H9 (cell line): ENCODE results near the gene MFSD12. TPM values are rescaled to one million over a fixed set of nuclear protein-coding genes. Genes with fewer than 3 reads are reported as not detected.

Source experiments
- DNase-seq: peaks from one replicate; pipeline ENCODE4 v3.0.0-alpha.2; 2017
- H2AFZ ChIP-seq: one replicate; pipeline ENCODE4 v1.6.1; 2013; ENCODE audit warnings: mild to moderate bottlenecking, low read length, control low read depth, moderate library complexity
- H2AK5ac ChIP-seq: 2 replicates; pipeline ENCODE4 v1.6.1; 2013; ENCODE audit warnings: low read length, control low read depth, mixed read lengths; ENCODE audit not compliant: insufficient read length
- H2BK120ac ChIP-seq: one replicate; pipeline ENCODE4 v1.6.1; 2013; ENCODE audit warnings: low read depth, mild to moderate bottlenecking, low read length, control low read depth, inconsistent platforms; ENCODE audit not compliant: poor library complexity, severe bottlenecking
- H2BK12ac ChIP-seq: 2 replicates; pipeline ENCODE4 v1.6.1; 2013; ENCODE audit warnings: low read length, control low read depth, mixed read lengths, low read depth; ENCODE audit not compliant: insufficient read length
- H2BK15ac ChIP-seq: 2 replicates; pipeline ENCODE4 v1.6.1; 2013; ENCODE audit warnings: low read depth, low read length, control low read depth
- H2BK20ac ChIP-seq: one replicate; pipeline ENCODE4 v1.6.1; 2013; ENCODE audit warnings: low read depth, mild to moderate bottlenecking, low read length, control low read depth, inconsistent platforms; ENCODE audit not compliant: poor library complexity, severe bottlenecking
- H2BK5ac ChIP-seq: 2 replicates; pipeline ENCODE4 v1.6.1; 2013; ENCODE audit warnings: low read length, control low read depth, mixed read lengths; ENCODE audit not compliant: insufficient read length
- H3K14ac ChIP-seq: 2 replicates; pipeline ENCODE4 v1.6.1; 2013; ENCODE audit warnings: low read length, control low read depth; ENCODE audit not compliant: insufficient read depth
- H3K18ac ChIP-seq: 2 replicates; pipeline ENCODE4 v1.6.1; 2013; ENCODE audit warnings: low read depth, mild to moderate bottlenecking, mixed read lengths, low read length, control low read depth; ENCODE audit not compliant: insufficient read length
- H3K23ac ChIP-seq: 2 replicates; pipeline ENCODE4 v1.6.1; 2013; ENCODE audit warnings: low read length, control low read depth, mixed read lengths, low read depth; ENCODE audit not compliant: insufficient read length
- H3K23me2 ChIP-seq: 2 replicates; pipeline ENCODE4 v1.6.1; 2013; ENCODE audit warnings: low read depth, mild to moderate bottlenecking, mixed read lengths, low read length, control low read depth; ENCODE audit not compliant: insufficient read length, poor library complexity, severe bottlenecking
- H3K27ac ChIP-seq: 2 replicates; pipeline ENCODE4 v1.5.1; 2013; ENCODE audit warnings: low read length, control low read depth, mixed read lengths, low read depth; ENCODE audit not compliant: insufficient read length
- H3K27me3 ChIP-seq: 2 replicates; pipeline ENCODE4 v1.6.1; 2013; ENCODE audit warnings: low read length, control low read depth, inconsistent platforms; ENCODE audit not compliant: insufficient read depth
- H3K4ac ChIP-seq: 2 replicates; pipeline ENCODE4 v1.6.1; 2013; ENCODE audit warnings: low read depth, mild to moderate bottlenecking, control low read depth, inconsistent platforms, low read length, moderate library complexity
- H3K4me1 ChIP-seq: 2 replicates; pipeline ENCODE4 v1.6.1; 2013; ENCODE audit warnings: low read length, control low read depth, inconsistent platforms; ENCODE audit not compliant: insufficient read depth
- H3K4me2 ChIP-seq: 2 replicates; pipeline ENCODE4 v1.6.1; 2013; ENCODE audit warnings: low read length, control low read depth, mixed read lengths; ENCODE audit not compliant: insufficient read length, insufficient read depth
- H3K56ac ChIP-seq: 2 replicates; pipeline ENCODE4 v1.6.1; 2013; ENCODE audit warnings: low read depth, mild to moderate bottlenecking, mixed read lengths, low read length, control low read depth; ENCODE audit not compliant: insufficient read length
- H3K79me1 ChIP-seq: 2 replicates; pipeline ENCODE4 v1.6.1; 2013; ENCODE audit warnings: low read depth, mild to moderate bottlenecking, moderate library complexity, low read length, control low read depth, inconsistent platforms; ENCODE audit not compliant: insufficient read depth, poor library complexity, severe bottlenecking
- H3K79me2 ChIP-seq: 2 replicates; pipeline ENCODE4 v1.6.1; 2013; ENCODE audit warnings: low read length, control low read depth, inconsistent platforms; ENCODE audit not compliant: insufficient read depth
- H3K9ac ChIP-seq: 2 replicates; pipeline ENCODE4 v1.6.1; 2013; ENCODE audit warnings: low read length, control low read depth, mixed read lengths; ENCODE audit not compliant: insufficient read length; ENCODE audit errors: extremely low read depth
- H3K9me3 ChIP-seq: one replicate; pipeline ENCODE4 v1.6.1; 2013; ENCODE audit warnings: low read depth, low read length, inconsistent platforms; ENCODE audit not compliant: control insufficient read depth
- H3T11ph ChIP-seq: one replicate; pipeline ENCODE4 v1.6.1; 2013; ENCODE audit warnings: mild to moderate bottlenecking, low read length, control low read depth, inconsistent platforms
- H4K20me1 ChIP-seq: one replicate; pipeline ENCODE4 v1.6.1; 2013; ENCODE audit not compliant: control insufficient read depth, insufficient read length, insufficient read depth
- H4K5ac ChIP-seq: 2 replicates; pipeline ENCODE4 v1.6.1; 2013; ENCODE audit warnings: low read depth, mild to moderate bottlenecking, mixed read lengths, low read length, control low read depth; ENCODE audit not compliant: insufficient read length
- H4K8ac ChIP-seq: replicated peaks from 2 replicates; pipeline ENCODE4 v1.6.1; 2013; ENCODE audit warnings: low read length, control low read depth, mixed read lengths, low read depth; ENCODE audit not compliant: insufficient read length
- H4K91ac ChIP-seq: 2 replicates; pipeline ENCODE4 v1.6.1; 2013; ENCODE audit warnings: low read depth, mild to moderate bottlenecking, moderate library complexity, mixed read lengths, low read length, control low read depth; ENCODE audit not compliant: insufficient read length
- H3K27ac Mint-ChIP-seq, 3 experiments: 2 replicates in 2 of 3; 3 replicates in 1 of 3; pipeline ENCODE4 v1.8.0; 2020 to 2021; ENCODE audit warnings: mixed read lengths in 3 of 3, mild to moderate bottlenecking in 1 of 3, moderate library complexity in 1 of 3
- H3K27me3 Mint-ChIP-seq: 2 replicates; pipeline ENCODE4 v1.8.0; 2021; ENCODE audit warnings: low read depth, mild to moderate bottlenecking, moderate library complexity, mixed read lengths
- H3K36me3 Mint-ChIP-seq, 3 experiments: 2 replicates in 2 of 3; 3 replicates in 1 of 3; pipeline ENCODE4 v1.8.0; 2020 to 2021; ENCODE audit warnings: low read depth in 3 of 3, mixed read lengths in 3 of 3; ENCODE audit not compliant: insufficient read depth in 1 of 3
- H3K4me1 Mint-ChIP-seq, 2 experiments: 2 replicates each; pipeline ENCODE4 v1.8.0; 2020; ENCODE audit warnings: mixed read lengths in 2 of 2
- H3K4me3 Mint-ChIP-seq, 2 experiments: 2 replicates in 1 of 2; 3 replicates in 1 of 2; pipeline ENCODE4 v1.8.0; 2020 to 2021; ENCODE audit warnings: mild to moderate bottlenecking in 2 of 2, mixed read lengths in 2 of 2, moderate library complexity in 1 of 2
- H3K9me3 Mint-ChIP-seq, 2 experiments: 2 replicates in 1 of 2; 3 replicates in 1 of 2; pipeline ENCODE4 v1.8.0; 2020; ENCODE audit warnings: mild to moderate bottlenecking in 2 of 2, mixed read lengths in 2 of 2, moderate library complexity in 1 of 2
- CTCF ChIP-seq: fragments of 200-600 bp; sonication (generic); conservative IDR thresholded peaks from 3 replicates; pipeline ENCODE4 v1.8.0; 2021; ENCODE audit warnings: antibody characterized with exemption, mild to moderate bottlenecking
- WGBS: extraction: QIAGEN DNeasy Blood & Tissue Kit; methylation state at CpG from one replicate; pipeline ENCODE4 v1.1.7; 2013; ENCODE audit warnings: missing lambda C conversion rate, low lambda C conversion rate, mixed read lengths; ENCODE audit not compliant: insufficient read length; ENCODE audit errors: extremely low coverage; 5-methylcytosine and 5-hydroxymethylcytosine counted together
- total RNA-seq: library from RNA; stranded (reverse); gene quantifications from 2 replicates; pipeline ENCODE4 v1.2.1, GENCODE V29; 2021

MFSD12 gene
- total RNA-seq, 1 experiment from 2014 or later, result 58.8 TPM

GRCh38 chr19:3512562-3513228 is 44.7 kb downstream of the MFSD12 start:
- H3K4me3 Mint-ChIP-seq, result no peak overlapping the region
- Histone ChIP-seq H3T11ph (no peak overlapping the region), H2BK20ac (no peak overlapping the region), H3K56ac (no peak overlapping the region), H3K9ac (no peak overlapping the region), H3K79me2 (peaks cover 3% of the 10 kb centered on the region; the same call in 1 of the 2 replicates), H2AK5ac (no peak overlapping the region), H3K27ac (no peak overlapping the region), H3K4me2 (no peak overlapping the region), H4K20me1 (no peaks in the 10 kb centered on the region), H3K14ac (no peak overlapping the region), H2BK5ac (no peak overlapping the region), H3K9me3 (no peaks in the 10 kb centered on the region), H2BK12ac (no peak overlapping the region), H3K4me1 (no peaks in the 10 kb centered on the region), H3K23me2 (peaks cover 2% of the 10 kb centered on the region), H2BK120ac (no peak overlapping the region), H3K27me3 (no peaks in the 10 kb centered on the region), H3K18ac (no peak overlapping the region), H3K23ac (no peak overlapping the region), H4K8ac (no peak overlapping the region), H2BK15ac (no peak overlapping the region), H3K4ac (no peak overlapping the region), H4K91ac (no peak overlapping the region), H2AFZ (no peak overlapping the region), H3K79me1 (no peaks in the 10 kb centered on the region), H4K5ac (no peak overlapping the region)
- no peak for TF ChIP-seq CTCF
- no CpG with 5 or more reads among the region's 17 CpGs for WGBS
- no peak for DNase-seq
- H3K27me3 Mint-ChIP-seq, result no peaks in the 10 kb centered on the region; the same call in 1 of the 2 replicates
- 0 out of 7 replicates have a peak overlapping the region, but pooled peaks of 1 of the 3 experiments have one; percentile 61 for H3K27ac Mint-ChIP-seq
- no peaks in the 10 kb centered on the region for H3K9me3 Mint-ChIP-seq
- peaks cover 14 to 35% of the 10 kb centered on the region in 2 experiments for H3K4me1 Mint-ChIP-seq
- H3K36me3 Mint-ChIP-seq, result peaks cover 10 to 34% (median 19%) of the 10 kb centered on the region in 3 experiments; a peak in 6 of 7 replicates
